COLO829 (cell line): ENCODE measurements around the gene GHSR.

Experiments
- DNase-seq: peaks from one replicate; pipeline ENCODE4 v3.0.0; 2012; ENCODE audit warnings: low spot score

The GHSR gene

GRCh38 chr3:172437713-172438112, 10.5 kb downstream of the GHSR start:
- DNase-seq, result no peak

- DNase-seq, result no peak
These were observed 32.9 kb downstream of the GHSR start for GRCh38 chr3:172415323-172415722.

DNA sequence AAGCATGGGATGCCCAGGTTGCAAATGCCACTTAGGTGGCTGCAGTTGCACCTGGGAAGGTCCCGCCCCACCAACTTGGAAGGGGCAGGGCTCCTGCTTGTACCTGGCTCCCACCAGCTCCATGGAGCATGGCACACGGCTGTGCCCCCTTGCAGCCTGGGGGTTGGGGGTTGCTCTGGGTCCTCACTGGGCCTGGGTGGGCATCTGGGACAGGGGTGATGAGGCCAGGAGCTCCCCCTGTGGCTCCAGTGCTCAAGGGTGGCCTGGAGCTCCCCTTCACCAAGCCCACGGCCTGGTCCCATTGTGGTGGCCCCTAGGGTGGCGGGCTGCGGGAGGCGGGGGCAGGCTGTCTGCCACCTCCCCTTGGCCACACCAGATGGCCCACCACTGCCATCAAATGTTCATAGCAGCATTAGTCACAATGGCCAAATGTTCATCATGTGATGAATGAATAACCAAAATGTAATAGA, 36.7 kb downstream of the GHSR start:
- no peak for DNase-seq

- DNase-seq, result no peak
These were observed 37.4 kb downstream of the GHSR start for GRCh38 chr3:172410702-172411477.

DNA sequence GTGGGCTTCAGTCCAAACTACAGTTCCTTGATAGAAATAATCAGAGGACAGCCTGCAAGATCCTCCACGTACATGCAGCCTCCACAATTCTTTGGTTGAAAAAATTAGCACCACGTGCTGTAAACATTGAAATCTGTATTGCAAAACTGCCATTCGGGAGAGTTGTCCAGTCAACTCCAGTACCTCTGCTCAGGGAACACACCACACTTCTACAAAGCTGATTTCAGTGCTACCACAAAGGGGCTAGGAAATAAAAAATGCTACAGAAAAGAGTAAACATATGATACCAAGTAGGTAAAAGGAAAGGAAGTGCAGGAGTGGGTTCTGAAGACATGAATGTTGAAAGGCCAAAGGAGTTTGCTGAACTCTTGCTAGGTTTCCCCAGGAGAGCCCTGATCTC, 40.4 kb downstream of the GHSR start:
- no peak for DNase-seq

- no peak for DNase-seq
These were observed 42.3 kb downstream of the GHSR start for GRCh38 chr3:172405914-172406313.

- no peak for DNase-seq
These were observed 43.9 kb downstream of the GHSR start for GRCh38 chr3:172404237-172404962.

- no peak for DNase-seq
These were observed 45.2 kb downstream of the GHSR start for GRCh38 chr3:172402892-172403643.

DNA sequence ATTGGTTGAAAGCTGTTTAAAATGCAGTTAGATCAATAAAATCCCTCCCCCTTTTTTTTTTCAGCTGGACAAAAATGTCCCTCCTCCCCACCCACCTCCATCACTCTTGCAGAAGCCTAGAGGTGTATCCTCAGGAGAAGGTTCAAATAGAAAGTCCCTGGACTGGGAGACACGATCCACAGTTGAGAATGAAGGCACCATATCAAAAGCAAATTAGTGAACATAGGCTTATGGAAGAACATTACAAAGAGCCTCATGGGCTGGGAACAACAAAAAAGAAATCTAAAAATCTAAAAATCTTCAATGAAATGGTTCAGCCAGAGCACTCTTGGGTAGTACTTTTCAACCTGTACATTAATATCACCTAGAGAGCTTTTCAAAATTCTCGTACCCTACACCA, 46.2 kb downstream of the GHSR start:
- no peak for DNase-seq

GRCh38 chr3:172398484-172398883, 49.8 kb downstream of the GHSR start:
- DNase-seq, result no peak

DNA sequence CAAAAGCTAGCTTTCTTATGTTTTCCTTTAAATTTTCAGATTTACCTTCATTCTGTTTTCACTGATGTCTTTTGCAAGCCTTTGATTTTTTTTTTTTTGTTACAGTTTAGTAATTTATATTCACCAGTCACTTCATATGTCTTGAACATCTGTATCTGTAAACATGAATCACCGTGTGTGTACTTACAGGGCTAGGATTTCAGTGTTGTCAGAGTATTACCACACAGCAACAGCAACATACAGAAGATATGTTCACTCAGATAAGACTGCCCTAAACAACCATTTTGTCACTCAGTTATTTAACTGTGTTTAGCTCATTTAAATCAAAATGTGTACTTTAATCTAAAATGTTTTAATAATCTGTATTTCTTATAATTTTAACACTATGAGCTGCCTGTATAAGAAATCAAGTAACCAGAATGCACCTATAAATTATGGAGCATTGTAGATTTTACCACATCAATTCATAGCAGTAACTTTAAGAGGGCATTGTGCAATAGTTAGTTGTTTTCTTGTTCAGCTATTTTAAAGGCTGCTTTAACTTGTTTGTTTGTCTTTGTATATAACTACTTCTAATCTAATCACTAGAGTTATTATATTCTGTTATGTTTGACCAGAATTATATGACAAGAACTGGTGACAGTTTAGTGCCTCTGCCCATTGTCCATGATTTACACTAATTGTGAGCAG, 50.4 kb downstream of the GHSR start:
- no peak for DNase-seq

GRCh38 chr3:172396400-172396799, 51.9 kb downstream of the GHSR start:
- no peak for DNase-seq

DNA sequence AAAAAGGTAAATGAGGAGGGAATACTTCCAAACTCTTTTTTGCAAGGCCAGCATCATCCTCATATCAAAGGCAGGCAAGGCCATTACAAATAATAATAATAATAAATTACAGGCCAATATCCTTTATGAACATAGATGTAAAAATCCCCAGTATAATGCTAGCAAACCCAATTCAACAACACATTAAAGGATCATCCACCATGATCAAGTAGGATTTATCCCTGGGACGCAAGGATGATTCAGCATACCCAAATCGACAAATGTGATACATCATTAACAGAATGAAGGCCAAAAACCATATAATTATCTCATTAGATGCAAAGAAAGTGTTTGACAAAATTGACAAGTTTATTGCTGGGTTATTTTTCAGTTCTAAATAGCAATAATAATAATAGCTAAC, 53.6 kb downstream of the GHSR start:
- DNase-seq, result no peak
